ENCODE results near the gene WDR86. TPM values are rescaled to one million over a fixed set of nuclear protein-coding genes. Genes with fewer than 3 reads are reported as not detected.

Gene WDR86
- total RNA-seq, 2 experiments from 2014 or later: 0.25 TPM

GRCh38 chr7:151426441-151426903, 16.6 kb upstream of the WDR86 start:
- no peaks in the 10 kb centered on the region for H3K27me3 Mint-ChIP-seq
- CTCF ChIA-PET: interaction anchor here (1.3 kb wide), 1 partner anchor 60 kb away, joined by 3 read pairs; no protein-coding TSS in a partner anchor
- H3K27ac Mint-ChIP-seq: no peak overlapping the region
- no peak for TF ChIP-seq CTCF (IDR thresholded peaks at IDR 0.05)
- intact Hi-C loops (cut with micrococcal nuclease): no loop called here
- no peak overlapping the region for H3K4me3 Mint-ChIP-seq
- H3K9me3 Mint-ChIP-seq: no peaks in the 10 kb centered on the region
- no peak for DNase-seq
- H3K36me3 Mint-ChIP-seq (ENCODE audit: low read depth): no peaks in the 10 kb centered on the region
- POLR2A ChIA-PET: no interaction called here
- H3K4me1 Mint-ChIP-seq (ENCODE audit: low read depth): peaks cover 37% of the 10 kb centered on the region
- no peak for ATAC-seq

- no peak for ATAC-seq
- no peak for TF ChIP-seq CTCF (IDR thresholded peaks at IDR 0.05)
- intact Hi-C loops (cut with micrococcal nuclease): no loop called here
- CTCF ChIA-PET: interaction anchor here (1.2 to 1.3 kb wide), 2 partner anchors 23 to 60 kb away, joined by 3 to 5 read pairs; no protein-coding TSS in a partner anchor
- H3K4me1 Mint-ChIP-seq (ENCODE audit: low read depth): peaks cover 35% of the 10 kb centered on the region
- no peak overlapping the region for H3K27ac Mint-ChIP-seq
- no peaks in the 10 kb centered on the region for H3K9me3 Mint-ChIP-seq
- no peak for DNase-seq
- no peak overlapping the region for H3K4me3 Mint-ChIP-seq
- POLR2A ChIA-PET: interaction anchor here (1.0 kb wide), 1 partner anchor 70 kb away, joined by 3 read pairs; no protein-coding TSS in a partner anchor
- H3K27me3 Mint-ChIP-seq: no peaks in the 10 kb centered on the region
- H3K36me3 Mint-ChIP-seq (ENCODE audit: low read depth): no peaks in the 10 kb centered on the region
Measured at GRCh38 chr7:151425670-151426440, 16.0 kb upstream of the WDR86 start.

- intact Hi-C loops (cut with micrococcal nuclease): no loop called here
- peaks cover 3% of the 10 kb centered on the region for H3K9me3 Mint-ChIP-seq
- no peak for ATAC-seq
- peaks cover 27% of the 10 kb centered on the region for H3K4me1 Mint-ChIP-seq (ENCODE audit: low read depth)
- DNase-seq: no peak
- TF ChIP-seq CTCF (IDR thresholded peaks at IDR 0.05): no peak
- ChIA-PET POLR2A (no interaction called here), CTCF (interaction anchor here (1.2 kb wide), 1 partner anchor 24 kb away, joined by 5 read pairs; no protein-coding TSS in a partner anchor)
- H3K27ac Mint-ChIP-seq: no peak overlapping the region
- H3K4me3 Mint-ChIP-seq: no peak overlapping the region
- H3K27me3 Mint-ChIP-seq: no peaks in the 10 kb centered on the region
- no peaks in the 10 kb centered on the region for H3K36me3 Mint-ChIP-seq (ENCODE audit: low read depth)
Measured at GRCh38 chr7:151424799-151425198, 15.0 kb upstream of the WDR86 start.

GRCh38 chr7:151423936-151424335, 14.1 kb upstream of the WDR86 start:
- CTCF ChIA-PET: interaction anchor here (2.2 kb wide), 1 partner anchor 24 kb away, joined by 9 read pairs; no protein-coding TSS in a partner anchor
- H3K4me3 Mint-ChIP-seq: no peak overlapping the region
- peaks cover 3% of the 10 kb centered on the region for H3K9me3 Mint-ChIP-seq
- TF ChIP-seq CTCF (IDR thresholded peaks at IDR 0.05): no peak
- ATAC-seq (no peak), DNase-seq (no peak)
- no peaks in the 10 kb centered on the region for H3K27me3 Mint-ChIP-seq
- intact Hi-C loops (cut with micrococcal nuclease): no loop called here
- H3K27ac Mint-ChIP-seq: no peak overlapping the region
- no peaks in the 10 kb centered on the region for H3K36me3 Mint-ChIP-seq (ENCODE audit: low read depth)
- POLR2A ChIA-PET: no interaction called here
- H3K4me1 Mint-ChIP-seq (ENCODE audit: low read depth): peaks cover 18% of the 10 kb centered on the region

GRCh38 chr7:151423226-151423625, 13.4 kb upstream of the WDR86 start:
- DNase-seq (no peak), ATAC-seq (no peak)
- Mint-ChIP-seq H3K4me3 (no peak overlapping the region), H3K36me3 (ENCODE audit: low read depth) (no peaks in the 10 kb centered on the region), H3K9me3 (peaks cover 3% of the 10 kb centered on the region), H3K4me1 (ENCODE audit: low read depth) (peaks cover 11% of the 10 kb centered on the region), H3K27me3 (no peaks in the 10 kb centered on the region), H3K27ac (no peak overlapping the region)
- CTCF ChIA-PET: interaction anchor here (1.6 to 2.2 kb wide), 2 partner anchors 25 to 55 kb away, joined by 6 to 9 read pairs; no protein-coding TSS in a partner anchor
- TF ChIP-seq CTCF (IDR thresholded peaks at IDR 0.05): no peak
- POLR2A ChIA-PET: no interaction called here
- intact Hi-C loops (cut with micrococcal nuclease): no loop called here

Measured in activated CD8-positive, alpha-beta T cell treated with anti-CD3 and anti-CD28 coated beads for 36 hours (primary cell).